GM12891 (cell line): Measurements from ENCODE around the gene PLG.

ENCODE experiments used
- POLR2A ChIP-seq: IDR thresholded peaks from 2 replicates; pipeline ENCODE4 v1.6.1; 2011; ENCODE audit warnings: low read depth, low read length, control low read depth
- POLR2AphosphoS5 ChIP-seq: IDR thresholded peaks from 2 replicates; pipeline ENCODE4 v1.6.1; 2011; ENCODE audit warnings: low read depth, low read length, control low read depth
- POU2F2 ChIP-seq: IDR thresholded peaks from 2 replicates; pipeline ENCODE4 v1.6.1; 2011; ENCODE audit warnings: low read depth, mild to moderate bottlenecking, control low read depth, low read length, moderate library complexity
- TAF1 ChIP-seq: IDR thresholded peaks from 2 replicates; pipeline ENCODE4 v1.6.1; 2011; ENCODE audit warnings: low read depth, low read length, control low read depth

DNA sequence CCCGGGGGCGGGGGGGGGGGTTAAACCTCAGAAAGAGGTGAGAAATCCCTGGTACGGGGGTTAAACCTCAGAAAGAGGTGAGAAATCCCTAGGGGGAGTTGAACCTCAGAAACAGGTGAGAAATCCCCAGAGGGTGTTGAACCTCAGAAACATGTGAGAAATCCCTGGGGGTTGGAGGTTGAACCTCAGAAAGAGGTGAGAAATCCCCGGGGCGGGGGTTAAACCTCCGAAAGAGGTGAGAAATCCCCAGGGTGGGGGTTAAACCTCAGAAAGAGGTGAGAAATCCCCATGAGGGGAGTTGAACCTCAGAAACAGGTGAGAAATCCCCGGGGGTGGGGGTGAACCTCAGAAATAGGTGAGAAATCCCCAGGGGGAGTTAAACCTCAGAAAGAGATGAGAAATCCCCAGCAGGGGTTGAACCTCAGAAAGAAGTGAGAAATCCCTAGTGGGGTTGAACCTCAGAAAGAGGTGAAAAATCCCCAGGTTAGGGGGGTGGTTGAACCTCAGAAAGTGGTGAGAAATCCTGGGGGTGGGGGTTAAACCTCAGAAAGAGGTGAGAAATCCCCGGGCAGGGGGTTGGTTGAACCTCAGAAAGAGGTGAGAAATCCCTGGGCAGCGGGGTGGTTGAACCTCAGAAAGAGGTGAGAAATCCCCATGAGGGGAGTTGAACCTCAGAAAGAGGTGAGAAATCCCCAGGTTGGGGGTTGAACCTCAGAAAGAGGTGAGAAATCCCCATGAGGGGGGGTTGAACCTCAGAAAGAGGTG is 87.4 kb downstream of the PLG start:
- TF ChIP-seq POLR2AphosphoS5: no peak
- no peak for TF ChIP-seq POLR2A
- TF ChIP-seq TAF1: no peak
- TF ChIP-seq POU2F2: no peak
